Measurements from ENCODE around the gene GLIS1. TPM values are rescaled to one million over a fixed set of nuclear protein-coding genes. Genes with fewer than 3 reads are reported as not detected.

Gene GLIS1
- total RNA-seq, 2 donors from 2014 or later = 2.6 TPM; not detected in 1

DNA sequence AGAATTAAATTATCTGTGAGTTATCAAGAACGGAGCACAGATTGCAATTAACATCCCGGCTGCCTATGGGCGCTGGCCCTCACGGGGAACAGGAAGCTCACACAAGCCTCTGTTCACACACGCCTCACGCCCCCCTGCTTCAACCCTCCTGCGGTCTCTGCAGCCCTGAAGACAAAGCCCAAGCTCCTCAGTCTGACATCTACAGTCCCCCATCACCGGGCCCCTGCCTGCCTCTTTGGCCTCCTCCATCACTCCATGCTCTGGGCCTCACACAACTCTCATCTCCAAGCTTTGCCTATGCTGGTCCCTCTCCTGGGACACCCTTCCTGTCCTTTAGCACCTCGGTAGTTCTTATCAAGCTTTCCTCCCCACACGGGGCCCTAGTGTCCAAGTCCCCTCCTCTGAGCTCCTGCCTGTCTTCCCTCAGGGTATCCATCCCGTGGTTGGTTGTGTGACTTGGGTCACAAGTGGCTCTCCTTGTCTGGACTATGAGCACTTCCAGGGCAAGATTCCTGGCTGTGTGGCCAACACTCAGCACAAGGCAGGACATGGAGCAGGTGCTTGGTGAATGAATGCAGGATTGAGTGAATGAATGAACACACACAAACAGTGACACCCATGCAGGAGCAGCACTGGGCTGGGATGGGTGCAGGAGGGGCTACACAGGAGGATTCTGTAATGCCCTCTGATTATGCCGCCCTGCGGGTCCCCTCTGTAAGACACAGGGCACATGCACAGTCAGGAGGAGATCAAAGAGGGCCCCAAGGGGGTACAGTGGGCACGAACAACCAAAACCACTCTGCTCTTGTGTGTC lies 163.6 kb downstream of the GLIS1 start:
- no peaks in the 10 kb centered on the region for H3K9me3 ChIP-seq
- H3K4me1 ChIP-seq (ENCODE audit: control insufficient read depth in 1 of 2, low read depth in 2 of 2) = no peaks in the 10 kb centered on the region
- H3K27me3 ChIP-seq (replicated peaks; ENCODE audit: insufficient read depth) = no peaks in the 10 kb centered on the region
- ATAC-seq (ENCODE audit: insufficient number of reproducible peaks, low FRiP score, low read depth) = no peak
- H3K36me3 ChIP-seq = no peaks in the 10 kb centered on the region
- no peak overlapping the region for H3K27ac ChIP-seq
- no peak overlapping the region for H3K4me3 ChIP-seq
- TF ChIP-seq, protein P1, sequence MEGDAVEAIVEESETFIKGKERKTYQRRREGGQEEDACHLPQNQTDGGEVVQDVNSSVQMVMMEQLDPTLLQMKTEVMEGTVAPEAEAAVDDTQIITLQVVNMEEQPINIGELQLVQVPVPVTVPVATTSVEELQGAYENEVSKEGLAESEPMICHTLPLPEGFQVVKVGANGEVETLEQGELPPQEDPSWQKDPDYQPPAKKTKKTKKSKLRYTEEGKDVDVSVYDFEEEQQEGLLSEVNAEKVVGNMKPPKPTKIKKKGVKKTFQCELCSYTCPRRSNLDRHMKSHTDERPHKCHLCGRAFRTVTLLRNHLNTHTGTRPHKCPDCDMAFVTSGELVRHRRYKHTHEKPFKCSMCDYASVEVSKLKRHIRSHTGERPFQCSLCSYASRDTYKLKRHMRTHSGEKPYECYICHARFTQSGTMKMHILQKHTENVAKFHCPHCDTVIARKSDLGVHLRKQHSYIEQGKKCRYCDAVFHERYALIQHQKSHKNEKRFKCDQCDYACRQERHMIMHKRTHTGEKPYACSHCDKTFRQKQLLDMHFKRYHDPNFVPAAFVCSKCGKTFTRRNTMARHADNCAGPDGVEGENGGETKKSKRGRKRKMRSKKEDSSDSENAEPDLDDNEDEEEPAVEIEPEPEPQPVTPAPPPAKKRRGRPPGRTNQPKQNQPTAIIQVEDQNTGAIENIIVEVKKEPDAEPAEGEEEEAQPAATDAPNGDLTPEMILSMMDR (IDR thresholded peaks at IDR 0.05) = no peak
- DNase-seq (ENCODE audit: low spot score) = no peak

DNA sequence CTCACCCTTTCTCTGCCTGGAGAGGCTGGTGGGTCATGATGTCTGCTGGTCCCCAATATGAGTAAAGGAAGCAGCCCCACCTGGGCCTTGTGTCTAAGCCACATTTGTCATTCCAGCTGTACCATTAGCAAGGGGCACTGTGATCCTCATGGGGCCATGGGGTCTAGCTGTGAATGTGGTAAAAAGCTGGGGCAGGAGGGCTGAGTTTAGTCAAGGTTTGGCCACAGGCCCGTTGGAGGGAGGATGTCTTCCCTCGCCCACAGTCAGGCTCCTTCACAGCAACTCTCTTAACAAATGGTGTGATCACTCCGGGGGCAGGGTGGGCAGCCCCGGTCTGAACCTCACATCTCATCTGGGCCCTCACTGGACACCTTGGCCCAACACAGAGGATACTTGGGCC lies 164.3 kb downstream of the GLIS1 start:
- TF ChIP-seq, protein P1 (IDR thresholded peaks at IDR 0.05) = no peak
- no peaks in the 10 kb centered on the region for H3K36me3 ChIP-seq
- no peak overlapping the region for H3K27ac ChIP-seq
- H3K9me3 ChIP-seq = no peaks in the 10 kb centered on the region
- H3K27me3 ChIP-seq (replicated peaks; ENCODE audit: insufficient read depth) = no peaks in the 10 kb centered on the region
- H3K4me1 ChIP-seq (ENCODE audit: control insufficient read depth in 1 of 2, low read depth in 2 of 2) = no peaks in the 10 kb centered on the region
- DNase-seq (ENCODE audit: low spot score) = no peak
- no peak for ATAC-seq (ENCODE audit: insufficient number of reproducible peaks, low FRiP score, low read depth)
- H3K4me3 ChIP-seq = no peak overlapping the region

DNA sequence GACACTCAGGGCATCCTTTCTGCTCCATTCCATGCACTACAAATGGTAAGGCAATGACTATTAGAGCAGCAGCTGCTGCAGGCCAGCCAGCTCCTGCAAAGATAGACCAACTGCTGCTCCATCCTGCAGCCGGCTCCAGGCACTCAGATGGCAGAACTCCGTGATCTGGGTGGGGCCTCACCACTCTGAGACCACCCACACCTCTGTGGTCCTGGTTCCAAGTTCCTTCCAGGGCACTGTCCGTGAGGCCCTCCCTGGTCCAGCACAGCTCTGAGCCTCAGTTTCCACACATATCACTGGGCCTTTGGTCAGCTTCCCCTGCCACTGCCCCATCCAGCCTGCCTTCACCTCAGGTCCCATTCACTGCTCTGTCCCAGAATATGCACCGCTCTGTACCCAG lies 165.0 kb downstream of the GLIS1 start:
- no peak overlapping the region for H3K4me3 ChIP-seq
- DNase-seq (ENCODE audit: low spot score) (no peak), ATAC-seq (ENCODE audit: insufficient number of reproducible peaks, low FRiP score, low read depth) (no peak)
- TF ChIP-seq, protein P1 (IDR thresholded peaks at IDR 0.05) = no peak
- H3K4me1 ChIP-seq (ENCODE audit: control insufficient read depth in 1 of 2, low read depth in 2 of 2) = no peaks in the 10 kb centered on the region
- H3K9me3 ChIP-seq = no peaks in the 10 kb centered on the region
- no peaks in the 10 kb centered on the region for H3K27me3 ChIP-seq (replicated peaks; ENCODE audit: insufficient read depth)
- no peaks in the 10 kb centered on the region for H3K36me3 ChIP-seq
- no peak overlapping the region for H3K27ac ChIP-seq

DNA sequence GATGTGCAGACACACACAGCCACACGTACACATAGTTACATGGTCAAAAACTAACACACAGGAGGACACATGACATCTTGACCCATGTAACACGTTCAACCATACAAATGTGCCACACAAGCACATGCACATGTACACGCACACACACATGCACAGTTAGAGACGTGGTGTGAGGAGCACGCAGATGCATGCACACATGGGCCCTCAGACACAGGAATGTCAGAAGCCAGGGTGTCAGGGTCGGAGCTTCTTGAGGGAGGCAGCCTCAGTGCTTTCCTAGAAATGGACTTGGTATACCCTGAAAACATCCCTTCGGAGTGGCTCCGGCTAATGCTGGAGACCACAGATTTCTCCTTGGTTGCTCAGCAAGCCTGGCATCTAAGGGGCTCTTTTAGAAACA lies 165.4 kb downstream of the GLIS1 start:
- Histone ChIP-seq H3K9me3 (no peaks in the 10 kb centered on the region), H3K36me3 (no peaks in the 10 kb centered on the region), H3K27ac (no peak overlapping the region), H3K4me1 (ENCODE audit: control insufficient read depth in 1 of 2, low read depth in 2 of 2) (no peaks in the 10 kb centered on the region), H3K27me3 (replicated peaks; ENCODE audit: insufficient read depth) (no peaks in the 10 kb centered on the region), H3K4me3 (no peak overlapping the region)
- no peak for DNase-seq (ENCODE audit: low spot score)
- TF ChIP-seq, protein P1 (IDR thresholded peaks at IDR 0.05) = no peak
- no peak for ATAC-seq (ENCODE audit: insufficient number of reproducible peaks, low FRiP score, low read depth)

DNA sequence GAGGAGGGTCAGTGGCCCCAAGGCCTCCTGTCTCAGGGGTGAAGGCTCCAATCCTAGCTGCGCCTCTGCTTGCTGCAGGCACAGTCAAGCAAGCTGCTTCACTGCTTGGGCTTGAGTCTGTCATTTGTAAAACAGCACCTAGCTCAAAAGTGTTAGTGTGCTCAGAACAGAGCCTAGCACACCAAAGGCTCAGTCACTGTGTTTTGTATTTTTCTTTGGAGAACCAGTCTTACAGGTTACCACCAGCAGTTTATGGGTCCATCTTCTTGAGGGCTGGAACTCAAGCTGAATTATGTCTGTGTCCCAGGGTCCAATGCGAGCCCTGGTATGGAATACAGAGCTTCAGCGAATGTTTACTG lies 166.2 kb downstream of the GLIS1 start:
- no peaks in the 10 kb centered on the region for H3K27me3 ChIP-seq (replicated peaks; ENCODE audit: insufficient read depth)
- H3K4me1 ChIP-seq (ENCODE audit: control insufficient read depth in 1 of 2, low read depth in 2 of 2) = no peaks in the 10 kb centered on the region
- ATAC-seq (ENCODE audit: insufficient number of reproducible peaks, low FRiP score, low read depth) (no peak), DNase-seq (ENCODE audit: low spot score) (no peak)
- TF ChIP-seq, protein P1 (IDR thresholded peaks at IDR 0.05) = no peak
- H3K4me3 ChIP-seq = no peak overlapping the region
- no peak overlapping the region for H3K27ac ChIP-seq
- H3K9me3 ChIP-seq = no peaks in the 10 kb centered on the region
- H3K36me3 ChIP-seq = no peaks in the 10 kb centered on the region

Measured in thoracic aorta (tissue), 2 donors.